Measurements from ENCODE around the gene CARD11.

The CARD11 gene

DNA sequence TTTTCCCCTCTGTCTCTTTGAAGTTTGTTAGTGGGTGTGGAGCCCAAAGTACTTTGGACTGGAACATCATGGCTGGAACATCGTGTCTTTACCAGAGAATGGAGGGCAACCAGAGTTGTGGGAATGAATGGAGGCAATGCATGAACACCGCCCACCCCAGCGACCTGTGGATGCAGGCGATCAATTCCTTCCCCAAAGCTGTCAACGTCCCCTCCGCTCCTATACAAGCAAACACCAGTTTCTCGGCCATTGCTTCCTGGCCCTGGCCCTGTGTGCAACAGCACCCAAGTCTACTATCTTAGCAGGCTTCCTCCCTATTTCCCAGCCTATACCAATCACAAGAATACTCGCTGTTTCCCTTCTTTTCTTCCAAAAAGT lies 62.6 kb downstream of the CARD11 start:
- TF ChIP-seq, protein P1, sequence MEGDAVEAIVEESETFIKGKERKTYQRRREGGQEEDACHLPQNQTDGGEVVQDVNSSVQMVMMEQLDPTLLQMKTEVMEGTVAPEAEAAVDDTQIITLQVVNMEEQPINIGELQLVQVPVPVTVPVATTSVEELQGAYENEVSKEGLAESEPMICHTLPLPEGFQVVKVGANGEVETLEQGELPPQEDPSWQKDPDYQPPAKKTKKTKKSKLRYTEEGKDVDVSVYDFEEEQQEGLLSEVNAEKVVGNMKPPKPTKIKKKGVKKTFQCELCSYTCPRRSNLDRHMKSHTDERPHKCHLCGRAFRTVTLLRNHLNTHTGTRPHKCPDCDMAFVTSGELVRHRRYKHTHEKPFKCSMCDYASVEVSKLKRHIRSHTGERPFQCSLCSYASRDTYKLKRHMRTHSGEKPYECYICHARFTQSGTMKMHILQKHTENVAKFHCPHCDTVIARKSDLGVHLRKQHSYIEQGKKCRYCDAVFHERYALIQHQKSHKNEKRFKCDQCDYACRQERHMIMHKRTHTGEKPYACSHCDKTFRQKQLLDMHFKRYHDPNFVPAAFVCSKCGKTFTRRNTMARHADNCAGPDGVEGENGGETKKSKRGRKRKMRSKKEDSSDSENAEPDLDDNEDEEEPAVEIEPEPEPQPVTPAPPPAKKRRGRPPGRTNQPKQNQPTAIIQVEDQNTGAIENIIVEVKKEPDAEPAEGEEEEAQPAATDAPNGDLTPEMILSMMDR (IDR thresholded peaks at IDR 0.05; ENCODE audit: control insufficient read depth, extremely low read depth, insufficient read depth), result no peak
- no peak for DNase-seq (ENCODE audit: low read depth)

DNA sequence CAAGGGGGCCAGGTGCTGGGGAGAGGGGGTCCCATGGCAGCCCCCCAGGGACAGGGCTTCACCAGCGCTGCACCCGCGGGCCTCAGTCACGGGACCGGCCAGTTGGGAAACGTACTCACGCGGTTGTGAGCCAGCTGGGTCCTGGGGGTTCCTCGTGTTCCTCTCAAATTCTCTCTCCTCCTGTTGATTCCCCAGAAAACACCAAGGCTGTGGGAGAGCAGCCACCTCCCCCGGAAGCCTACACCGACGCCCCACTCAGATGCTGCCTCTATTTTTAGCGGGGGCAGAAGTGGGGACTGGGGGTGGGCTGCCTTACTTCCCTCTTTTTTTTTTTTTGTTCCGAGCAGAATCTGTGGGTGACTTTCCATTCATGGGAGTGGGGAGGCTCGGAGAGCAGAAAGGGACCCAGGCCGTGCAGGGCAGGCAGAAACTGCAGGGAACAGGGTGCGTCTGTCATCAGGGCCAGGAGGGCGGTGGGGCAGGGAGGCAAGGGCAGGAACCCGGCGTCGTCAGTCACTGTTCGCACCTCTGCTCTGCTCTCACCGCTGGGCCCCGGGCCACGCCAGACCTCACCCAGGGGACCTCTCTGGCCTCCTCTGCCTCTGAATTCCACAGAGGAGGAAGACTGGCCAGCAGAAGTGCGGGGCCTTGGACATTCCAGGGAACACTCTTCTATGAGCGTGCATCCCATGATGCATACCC lies 63.1 kb downstream of the CARD11 start:
- DNase-seq (ENCODE audit: low read depth), result no peak
- TF ChIP-seq, protein P1 (IDR thresholded peaks at IDR 0.05; ENCODE audit: control insufficient read depth, extremely low read depth, insufficient read depth), result no peak
- no peak overlapping the region for H3K4me3 ChIP-seq (ENCODE audit: low read depth, low read length)

More for the DNA sequence above, 62.6 kb downstream of the CARD11 start:
- H3K4me3 ChIP-seq (ENCODE audit: low read depth, low read length), result no peak overlapping the region

DNA sequence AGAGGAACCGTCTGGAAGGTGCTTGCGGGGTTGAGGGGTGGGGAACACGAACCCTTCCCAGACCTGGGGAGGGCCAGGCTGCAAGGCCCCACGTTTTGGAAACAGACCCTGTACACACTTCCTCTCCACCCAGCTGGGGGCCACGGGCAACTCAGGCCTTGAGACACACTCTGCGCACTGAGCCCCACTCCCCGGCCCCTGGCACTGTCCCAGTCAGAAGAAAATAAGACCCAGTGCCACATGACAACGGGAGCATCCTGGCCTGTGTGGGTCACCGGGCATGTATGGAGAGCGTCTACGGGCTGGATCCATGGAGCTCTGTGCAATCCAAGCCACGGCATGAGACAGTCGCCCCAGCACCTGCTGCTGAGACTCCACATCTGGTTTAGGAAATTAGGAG lies 63.7 kb downstream of the CARD11 start:
- H3K4me3 ChIP-seq (ENCODE audit: low read depth, low read length), result no peak overlapping the region
- TF ChIP-seq, protein P1 (IDR thresholded peaks at IDR 0.05; ENCODE audit: control insufficient read depth, extremely low read depth, insufficient read depth), result no peak
- DNase-seq (ENCODE audit: low read depth), result no peak

DNA sequence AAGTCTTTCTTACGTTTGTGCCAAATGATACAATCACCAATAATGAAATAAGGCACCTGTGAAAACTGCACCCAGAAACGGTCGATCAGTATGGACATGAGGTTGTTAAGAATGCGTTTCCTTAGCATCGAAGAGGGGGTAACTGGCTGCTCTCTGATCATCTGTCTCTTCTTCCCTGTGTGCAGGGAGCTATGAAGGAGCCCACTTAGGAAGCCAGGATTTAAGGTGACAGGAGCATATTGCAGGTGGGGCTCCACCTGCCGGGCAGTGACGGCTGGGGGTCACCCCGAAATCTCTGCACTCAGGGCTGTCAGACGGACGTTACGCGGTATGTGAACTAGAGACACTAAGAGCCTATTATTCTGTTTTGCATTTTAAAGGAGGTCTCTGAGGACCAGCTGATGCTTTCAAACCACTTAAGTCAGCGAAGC lies 64.5 kb downstream of the CARD11 start:
- no peak for DNase-seq (ENCODE audit: low read depth)
- no peak overlapping the region for H3K4me3 ChIP-seq (ENCODE audit: low read depth, low read length)

DNA sequence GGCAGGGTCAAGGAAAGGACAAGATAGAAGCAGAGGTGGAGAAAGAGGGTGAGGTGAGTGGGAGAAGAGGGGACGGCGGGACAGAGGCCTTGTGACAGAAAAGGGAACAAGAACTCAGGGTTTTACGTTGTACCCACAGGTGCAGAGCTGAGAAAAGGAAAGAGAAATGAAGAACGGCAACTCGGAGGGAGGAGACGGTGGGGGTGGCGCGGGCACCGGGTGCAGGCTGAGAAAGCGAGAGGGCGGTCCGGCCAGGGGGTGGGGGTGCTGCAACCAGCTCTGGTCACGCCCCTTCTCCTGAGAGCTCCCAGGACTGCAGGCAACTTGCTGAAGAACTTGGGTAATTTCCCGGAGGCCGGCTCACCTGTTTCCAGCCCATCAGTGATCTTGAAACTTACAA lies 65.3 kb downstream of the CARD11 start:
- TF ChIP-seq, protein P1 (IDR thresholded peaks at IDR 0.05; ENCODE audit: control insufficient read depth, extremely low read depth, insufficient read depth), result no peak
- no peak overlapping the region for H3K4me3 ChIP-seq (ENCODE audit: low read depth, low read length)
- DNase-seq (ENCODE audit: low read depth), result no peak

More for the DNA sequence above, 64.5 kb downstream of the CARD11 start:
- TF ChIP-seq, protein P1 (IDR thresholded peaks at IDR 0.05; ENCODE audit: control insufficient read depth, extremely low read depth, insufficient read depth), result no peak

DNA sequence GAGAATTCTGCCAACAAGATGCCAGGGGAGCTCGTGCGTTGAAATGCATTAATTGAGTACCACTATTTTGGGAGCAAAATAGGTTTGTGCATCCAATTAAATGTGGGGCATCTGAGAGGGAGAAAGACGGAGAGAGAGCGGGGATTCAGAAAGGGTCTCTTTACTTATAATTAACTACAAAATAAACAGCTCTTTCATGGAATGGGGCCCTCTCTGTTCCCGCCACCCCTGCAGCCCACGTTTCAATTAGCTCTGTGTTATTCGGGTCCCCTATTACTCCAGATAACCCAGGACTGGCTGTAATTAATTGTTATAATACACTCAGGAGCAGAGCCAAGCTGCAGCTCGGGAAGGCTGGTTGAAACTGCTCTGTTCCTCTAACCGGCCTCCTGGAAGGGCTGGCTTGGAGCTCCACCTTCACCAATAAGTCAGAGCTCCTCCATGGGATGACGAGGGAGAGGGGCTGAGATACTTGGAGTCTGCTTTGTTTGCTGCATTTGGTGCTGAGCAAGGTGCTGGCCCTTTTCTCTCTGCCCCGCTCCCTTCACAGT lies 67.8 kb downstream of the CARD11 start:
- DNase-seq (ENCODE audit: low read depth), result no peak
- no peak overlapping the region for H3K4me3 ChIP-seq (ENCODE audit: low read depth, low read length)
- TF ChIP-seq, protein P1 (IDR thresholded peaks at IDR 0.05; ENCODE audit: control insufficient read depth, extremely low read depth, insufficient read depth), result no peak

All from LNCaP clone FGC (cell line).